SK-N-SH treated with all-trans-retinoic acid at 6 μM for 48 hours (cell line): ENCODE data around the gene CAND2.

Experiments
- ATAC-seq: fragments of 200-7000 bp; cut with Tn5 transposase; 3 replicates; pipeline ENCODE4 v1.9.1; 2020; ENCODE audit warnings: mild to moderate bottlenecking, moderate library complexity
- CREB5 ChIP-seq: fragments of 250-450 bp; sonication (Bioruptor Pico); IDR thresholded peaks from 2 replicates; pipeline ENCODE4 v1.5.1; 2020; ENCODE audit warnings: low read depth, mild to moderate bottlenecking, moderate library complexity
- CSDC2 ChIP-seq: fragments of 250-450 bp; sonication (Bioruptor Pico); IDR thresholded peaks from 2 replicates; pipeline ENCODE4 v1.5.0; 2020; ENCODE audit warnings: mild to moderate bottlenecking, moderate library complexity
- CSRNP3 ChIP-seq: fragments of 250-450 bp; sonication (Bioruptor Pico); IDR thresholded peaks from 2 replicates; pipeline ENCODE4 v1.5.1; 2021; ENCODE audit warnings: mild to moderate bottlenecking, moderate library complexity
- ESRRG ChIP-seq: fragments of 250-450 bp; sonication (Bioruptor Pico); IDR thresholded peaks from 2 replicates; pipeline ENCODE4 v1.6.1; 2021; ENCODE audit warnings: mild to moderate bottlenecking
- GLIS3 ChIP-seq: fragments of 250-450 bp; sonication (Bioruptor Pico); IDR thresholded peaks from 2 replicates; pipeline ENCODE4 v1.5.0; 2020; ENCODE audit warnings: mild to moderate bottlenecking, moderate library complexity
- ISL1 ChIP-seq: fragments of 250-450 bp; sonication (Bioruptor Pico); IDR thresholded peaks from 2 replicates; pipeline ENCODE4 v2.1.2; 2022; ENCODE audit warnings: mild to moderate bottlenecking, moderate library complexity
- OSR1 ChIP-seq: fragments of 250-450 bp; sonication (Bioruptor Pico); IDR thresholded peaks from 2 replicates; pipeline ENCODE4 v1.8.0; 2022; ENCODE audit warnings: moderate library complexity, mild to moderate bottlenecking, inconsistent platforms
- PATZ1 ChIP-seq: fragments of 250-450 bp; sonication (Bioruptor Pico); IDR thresholded peaks from 2 replicates; pipeline ENCODE4 v1.8.0; 2020; ENCODE audit warnings: mild to moderate bottlenecking, moderate library complexity, borderline replicate concordance
- POU6F1 ChIP-seq: fragments of 250-450 bp; sonication (Bioruptor Pico); IDR thresholded peaks from 2 replicates; pipeline ENCODE4 v1.8.0; 2021; ENCODE audit warnings: low read depth, mild to moderate bottlenecking, moderate library complexity, borderline replicate concordance
- PPARA ChIP-seq: fragments of 250-450 bp; sonication (Bioruptor Pico); IDR thresholded peaks from 2 replicates; pipeline ENCODE4 v1.5.0; 2020; ENCODE audit warnings: mild to moderate bottlenecking, borderline replicate concordance
- RARB ChIP-seq: fragments of 250-450 bp; sonication (Bioruptor Pico); IDR thresholded peaks from 2 replicates; pipeline ENCODE4 v1.8.0; 2021; ENCODE audit warnings: mild to moderate bottlenecking, moderate library complexity
- SNAI2 ChIP-seq: fragments of 250-450 bp; sonication (Bioruptor Pico); IDR thresholded peaks from 2 replicates; pipeline ENCODE4 v1.5.0; 2020; ENCODE audit warnings: mild to moderate bottlenecking, moderate library complexity
- TCF4 ChIP-seq: fragments of 250-450 bp; sonication (Bioruptor Pico); IDR thresholded peaks from 2 replicates; pipeline ENCODE4 v1.8.0; 2021; ENCODE audit warnings: mild to moderate bottlenecking, moderate library complexity, borderline replicate concordance
- TOX ChIP-seq: fragments of 250-450 bp; sonication (Bioruptor Pico); IDR thresholded peaks from 2 replicates; pipeline ENCODE4 v1.8.0; 2021; ENCODE audit warnings: mild to moderate bottlenecking, moderate library complexity, borderline replicate concordance
- TSHZ2 ChIP-seq: fragments of 250-450 bp; sonication (Bioruptor Pico); IDR thresholded peaks from 2 replicates; pipeline ENCODE4 v1.5.0; 2020; ENCODE audit warnings: mild to moderate bottlenecking, moderate library complexity
- ZC3H10 ChIP-seq: fragments of 250-450 bp; sonication (Bioruptor Pico); IDR thresholded peaks from 2 replicates; pipeline ENCODE4 v1.5.1; 2021; ENCODE audit warnings: mild to moderate bottlenecking, moderate library complexity
- ZFP3 ChIP-seq: fragments of 250-450 bp; sonication (Bioruptor Pico); IDR thresholded peaks from 2 replicates; pipeline ENCODE4 v1.5.0; 2020; ENCODE audit warnings: mild to moderate bottlenecking, moderate library complexity
- ZFP30 ChIP-seq: fragments of 450-650 bp; formaldehyde crosslinking; IDR thresholded peaks from 2 replicates; pipeline ENCODE4 v1.5.0; 2022; ENCODE audit warnings: mild to moderate bottlenecking, moderate library complexity
- ZNF565 ChIP-seq: fragments of 450-650 bp; formaldehyde crosslinking; conservative IDR thresholded peaks from 2 replicates; pipeline ENCODE4 v1.5.0; 2020; ENCODE audit warnings: low read depth, mild to moderate bottlenecking, moderate library complexity
- ZNF70 ChIP-seq: fragments of 450-650 bp; formaldehyde crosslinking; IDR thresholded peaks from 2 replicates; pipeline ENCODE4 v1.5.0; 2020; ENCODE audit warnings: mild to moderate bottlenecking, moderate library complexity
- ZNF8 ChIP-seq: fragments of 450-650 bp; formaldehyde crosslinking; IDR thresholded peaks from 2 replicates; pipeline ENCODE4 v1.5.0; 2020; ENCODE audit warnings: mild to moderate bottlenecking, moderate library complexity

The CAND2 gene

GRCh38 chr3:12803371-12803770 lies 6.9 kb downstream of the CAND2 start:
- ATAC-seq = no peak

GRCh38 chr3:12807066-12807465 lies 10.6 kb downstream of the CAND2 start:
- no peak for TF ChIP-seq ZFP30 (CRISPR knock-in tag)
- TF ChIP-seq TCF4 (CRISPR knock-in tag) = no peak
- no peak for TF ChIP-seq CSRNP3 (CRISPR knock-in tag)
- no peak for TF ChIP-seq RARB
- TF ChIP-seq PATZ1 (CRISPR knock-in tag) = no peak
- TF ChIP-seq ZNF565 (CRISPR knock-in tag) = no peak
- TF ChIP-seq CREB5 = no peak
- TF ChIP-seq ZNF8 (CRISPR knock-in tag) = no peak
- TF ChIP-seq ZFP3 = no peak
- TF ChIP-seq POU6F1 = no peak
- no peak for TF ChIP-seq TSHZ2
- no peak for TF ChIP-seq ESRRG (CRISPR knock-in tag)
- TF ChIP-seq GLIS3 (CRISPR knock-in tag) = no peak
- TF ChIP-seq CSDC2 = no peak
- TF ChIP-seq ISL1 (CRISPR knock-in tag) = no peak
- TF ChIP-seq SNAI2 = no peak
- TF ChIP-seq ZNF70 (CRISPR knock-in tag) = no peak
- ATAC-seq = no peak

More at GRCh38 chr3:12803371-12803770, 6.9 kb downstream of the CAND2 start:
- TF ChIP-seq CSRNP3 (CRISPR knock-in tag) (no peak), SNAI2 (no peak), RARB (no peak), ZC3H10 (no peak), PPARA (CRISPR knock-in tag) (no peak), GLIS3 (CRISPR knock-in tag) (no peak), TOX (CRISPR knock-in tag) (no peak), ZNF565 (CRISPR knock-in tag) (no peak), ZFP3 (no peak), CREB5 (no peak), OSR1 (CRISPR knock-in tag) (no peak), ZNF70 (CRISPR knock-in tag) (no peak), ESRRG (CRISPR knock-in tag) (no peak)
